Measurements from ENCODE around the gene ACLY.

- no peak for TF ChIP-seq CTCF (IDR thresholded peaks at IDR 0.05)
- TF ChIP-seq POLR2A (IDR thresholded peaks at IDR 0.05), result peak; percentile 84
Measured at GRCh38 chr17:41918314-41919164, at the start of gene ACLY.
